PC-3 (cell line): ENCODE measurements around the gene DUOX2. TPM values are rescaled to one million over a fixed set of nuclear protein-coding genes. Genes with fewer than 3 reads are reported as not detected.

Experiments
- ATAC-seq: fragments of 200-7000 bp; cut with Tn5 transposase; 2 replicates; pipeline ENCODE4 v1.9.1; 2020; ENCODE audit warnings: mild to moderate bottlenecking, moderate library complexity
- BruUV-seq: library from RNA; stranded (reverse); fragments of 400-500 nt; replicated peaks from 2 replicates; lab custom pipeline; 2021; lab: Mats Ljungman, UMichigan
- CTCF ChIA-PET: fragments of 300-600 bp; sonication (Branson Sonifier 250); formaldehyde crosslinking; loops from one replicate; lab custom pipeline; 2022; ENCODE audit warnings: antibody characterized with exemption; lab: Charles Lee
- POLR2A ChIA-PET: fragments of 300-600 bp; sonication (Branson Sonifier 250); formaldehyde crosslinking; loops from one replicate; lab custom pipeline; 2022; ENCODE audit warnings: antibody characterized with exemption; ENCODE audit not compliant: unreplicated experiment; lab: Charles Lee
- DNase-seq: peaks from one replicate; pipeline ENCODE4 v3.0.0-alpha.2; 2015
- H2AFZ ChIP-seq: fragments of 300-600 bp; sonication (generic); 2 replicates; pipeline ENCODE4 v1.6.0; 2016; ENCODE audit warnings: antibody characterized with exemption, low read length
- H3F3A ChIP-seq: fragments of 300-600 bp; sonication (generic); one replicate; pipeline ENCODE4 v1.6.0; 2017; ENCODE audit warnings: antibody characterized with exemption, low read length, control low read depth, mild to moderate bottlenecking; ENCODE audit not compliant: unreplicated experiment
- H3K27ac ChIP-seq: fragments of 300-600 bp; sonication (generic); 2 replicates; pipeline ENCODE4 v1.5.1; 2016; ENCODE audit warnings: mild to moderate bottlenecking, low read length
- H3K27me3 ChIP-seq: fragments of 300-600 bp; sonication (generic); 2 replicates; pipeline ENCODE4 v1.6.1; 2016; ENCODE audit warnings: low read length, mixed read lengths
- H3K36me3 ChIP-seq: fragments of 300-600 bp; sonication (generic); 2 replicates; pipeline ENCODE4 v1.6.1; 2016; ENCODE audit warnings: low read depth, mixed run types, low read length, mixed read lengths
- H3K4me1 ChIP-seq: fragments of 300-600 bp; sonication (generic); 2 replicates; pipeline ENCODE4 v1.5.1; 2016; ENCODE audit warnings: low read length; ENCODE audit not compliant: insufficient read depth
- H3K4me2 ChIP-seq: fragments of 300-600 bp; sonication (generic); 2 replicates; pipeline ENCODE4 v1.6.0; 2016; ENCODE audit warnings: low read length
- H3K4me3 ChIP-seq: fragments of 300-600 bp; sonication (generic); 2 replicates; pipeline ENCODE4 v1.5.1; 2016; ENCODE audit warnings: mild to moderate bottlenecking, low read length, mixed read lengths
- H3K79me2 ChIP-seq: fragments of 300-600 bp; sonication (generic); 2 replicates; pipeline ENCODE4 v1.6.1; 2017; ENCODE audit warnings: low read length, mixed read lengths
- H3K9ac ChIP-seq: fragments of 300-600 bp; sonication (generic); 2 replicates; pipeline ENCODE4 v1.6.0; 2016; ENCODE audit warnings: mild to moderate bottlenecking, low read length
- H3K9me2 ChIP-seq: fragments of 300-600 bp; sonication (generic); replicated peaks from 2 replicates; pipeline ENCODE4 v1.6.1; 2016; ENCODE audit warnings: mixed run types, low read length, mixed read lengths
- H3K9me3 ChIP-seq: fragments of 300-600 bp; sonication (generic); 2 replicates; pipeline ENCODE4 v1.6.1; 2016; ENCODE audit warnings: low read length, mixed read lengths
- H4K20me1 ChIP-seq: fragments of 300-600 bp; sonication (generic); 2 replicates; pipeline ENCODE4 v1.6.1; 2016; ENCODE audit warnings: low read length, mixed read lengths
- CTCF ChIP-seq: fragments of 300-600 bp; sonication (generic); conservative IDR thresholded peaks from 2 replicates; pipeline ENCODE4 v1.5.1; 2017; ENCODE audit warnings: antibody characterized with exemption, low read depth, mild to moderate bottlenecking, low read length
- EZH2 ChIP-seq: fragments of 300-600 bp; sonication (generic); IDR thresholded peaks from one replicate; pipeline ENCODE4 v1.6.1; 2017; ENCODE audit warnings: antibody characterized with exemption, mild to moderate bottlenecking, low read length; ENCODE audit not compliant: unreplicated experiment
- EZH2phosphoT487 ChIP-seq: fragments of 300-600 bp; sonication (generic); IDR thresholded peaks from 2 replicates; pipeline ENCODE4 v1.6.1; 2018; ENCODE audit warnings: mild to moderate bottlenecking, antibody characterized with exemption, low read length, borderline replicate concordance
- intact Hi-C: fragments of 100-400 bp; cut with micrococcal nuclease; formaldehyde crosslinking; loops from 2 replicates; pipeline ENCODE4 v1.9.0; 2023
- total RNA-seq: library from RNA; depleted of rRNA; stranded (reverse); fragments of >200 nt; gene quantifications from 2 replicates; pipeline ENCODE4 v1.2.3, GENCODE V29; 2014

DUOX2 gene
- total RNA-seq, 1 experiment from 2014 or later = not detected

DNA sequence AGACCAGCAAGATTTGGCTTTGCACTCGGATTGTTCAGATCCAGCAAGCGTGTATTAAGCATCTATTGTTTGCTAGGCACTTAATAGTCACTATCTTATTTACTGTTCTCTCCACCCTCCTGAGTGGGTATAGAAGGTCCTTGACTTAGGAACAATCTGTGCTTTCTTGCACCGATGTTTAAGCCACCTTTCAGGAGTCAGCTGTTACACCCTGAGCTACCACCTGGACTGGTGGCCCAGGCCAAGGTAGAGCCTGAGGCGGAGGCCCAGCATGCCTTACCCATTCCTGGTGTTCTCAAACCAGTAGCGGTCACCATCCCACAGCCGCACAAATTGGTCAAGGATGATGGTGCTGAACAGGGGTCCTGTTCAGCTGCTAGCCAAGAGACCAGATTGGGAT, 25.8 kb upstream of the DUOX2 start:
- H3K9ac ChIP-seq = no peak overlapping the region
- H3K4me2 ChIP-seq = no peak overlapping the region
- no peak overlapping the region for H3K4me3 ChIP-seq
- H3K79me2 ChIP-seq = no peaks in the 10 kb centered on the region
- no peak overlapping the region for H3K27ac ChIP-seq
- DNase-seq (no peak), ATAC-seq (no peak)
- TF ChIP-seq EZH2 = no peak
- TF ChIP-seq CTCF = no peak
- TF ChIP-seq EZH2phosphoT487 = no peak
- H3K27me3 ChIP-seq = no peaks in the 10 kb centered on the region
- H3F3A ChIP-seq = no peaks in the 10 kb centered on the region
- H2AFZ ChIP-seq = no peak overlapping the region
- H3K9me2 ChIP-seq = no peaks in the 10 kb centered on the region
- ChIA-PET POLR2A (no interaction called here), CTCF (interaction anchor here (1.4 kb wide), 1 partner anchor 13 kb away, joined by 3 read pairs; no protein-coding TSS in a partner anchor)
- no peaks in the 10 kb centered on the region for H3K9me3 ChIP-seq
- intact Hi-C loops = no loop called here
- H3K36me3 ChIP-seq = no peaks in the 10 kb centered on the region
- BruUV-seq = no TSS peak
- no peaks in the 10 kb centered on the region for H4K20me1 ChIP-seq
- H3K4me1 ChIP-seq = no peaks in the 10 kb centered on the region

- Histone ChIP-seq H3K9ac (no peak overlapping the region), H3K4me2 (no peak overlapping the region), H3K27ac (no peak overlapping the region), H3F3A (no peaks in the 10 kb centered on the region), H3K9me3 (no peaks in the 10 kb centered on the region), H3K79me2 (no peaks in the 10 kb centered on the region), H4K20me1 (no peaks in the 10 kb centered on the region), H3K4me1 (no peaks in the 10 kb centered on the region), H2AFZ (no peak overlapping the region), H3K9me2 (no peaks in the 10 kb centered on the region), H3K36me3 (no peaks in the 10 kb centered on the region), H3K4me3 (no peak overlapping the region), H3K27me3 (no peaks in the 10 kb centered on the region)
- BruUV-seq = no TSS peak
- DNase-seq = no peak
- intact Hi-C loops = no loop called here
- ChIA-PET POLR2A (no interaction called here), CTCF (interaction anchor here (1.4 kb wide), 1 partner anchor 12 kb away, joined by 3 read pairs; no protein-coding TSS in a partner anchor)
- ATAC-seq = no peak
- no peak for TF ChIP-seq EZH2
- no peak for TF ChIP-seq CTCF
- no peak for TF ChIP-seq EZH2phosphoT487
Measured at GRCh38 chr15:45138814-45139765, 25.1 kb upstream of the DUOX2 start.

DNA sequence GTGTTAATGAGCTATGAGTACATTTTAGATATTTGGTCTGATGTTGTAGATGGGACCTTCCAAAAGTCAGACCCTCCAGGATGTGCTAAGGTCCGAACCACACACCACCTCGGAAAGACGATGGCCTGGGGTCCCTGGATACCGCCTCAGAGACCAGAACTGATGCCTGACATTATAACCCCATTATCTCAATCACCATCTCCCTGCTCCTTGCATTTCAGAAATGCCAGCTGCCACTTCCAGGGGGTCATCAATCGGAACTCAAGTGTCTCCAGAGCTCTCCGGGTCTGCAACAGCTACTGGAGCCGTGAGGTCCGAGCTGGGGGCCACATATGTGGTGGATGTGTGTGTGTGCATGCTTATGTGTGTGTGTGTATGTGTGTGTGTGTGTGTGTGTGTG, 23.7 kb upstream of the DUOX2 start:
- no peaks in the 10 kb centered on the region; the same call in 1 of the 2 replicates for H3K4me1 ChIP-seq
- H3K36me3 ChIP-seq = no peaks in the 10 kb centered on the region
- H3K79me2 ChIP-seq = no peaks in the 10 kb centered on the region
- H3K9me3 ChIP-seq = no peaks in the 10 kb centered on the region
- no peak overlapping the region for H3K27ac ChIP-seq
- H3K4me3 ChIP-seq = no peak overlapping the region
- no peaks in the 10 kb centered on the region for H3K9me2 ChIP-seq
- TF ChIP-seq EZH2 (no peak), EZH2phosphoT487 (no peak), CTCF (no peak)
- H3K9ac ChIP-seq = no peak overlapping the region
- no peaks in the 10 kb centered on the region for H3F3A ChIP-seq
- H3K27me3 ChIP-seq = no peaks in the 10 kb centered on the region
- no peak overlapping the region for H2AFZ ChIP-seq
- intact Hi-C loops = no loop called here
- no TSS peak for BruUV-seq
- H4K20me1 ChIP-seq = no peaks in the 10 kb centered on the region
- H3K4me2 ChIP-seq = no peak overlapping the region
- ChIA-PET CTCF (no interaction called here), POLR2A (no interaction called here)
- no peak for ATAC-seq
- no peak for DNase-seq
